ENCODE measurements around the gene SVBP. TPM values are rescaled to one million over a fixed set of nuclear protein-coding genes. Genes with fewer than 3 reads are reported as not detected.
A peak's percentile ranks its signal among the peaks of the same experiment; 100 is the strongest.

SVBP gene
- polyA plus RNA-seq, 1 donor (not counting 4 experiments of a cell fraction or from before 2014, with no cell fraction given), result 15.5 TPM

DNA sequence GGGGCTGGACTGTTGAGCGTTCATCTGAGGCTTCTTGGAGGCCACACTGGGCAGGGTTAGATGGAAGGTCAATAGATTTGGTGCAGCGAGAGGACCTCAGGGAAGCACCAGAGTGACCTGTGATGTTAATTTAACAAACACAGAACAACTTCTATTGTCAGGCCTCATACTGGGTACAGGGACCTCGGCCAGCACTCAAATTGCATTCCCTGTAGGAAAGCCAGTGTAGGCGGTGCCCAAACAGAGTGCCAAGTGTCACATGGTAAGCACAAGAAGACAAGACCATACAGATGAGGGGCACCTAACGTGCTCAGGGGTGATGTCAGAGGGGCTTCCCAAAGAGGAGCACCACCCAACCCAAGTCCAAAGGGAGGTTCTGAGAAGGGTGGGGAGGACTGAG, 31.1 kb downstream of the SVBP start:
- Histone ChIP-seq H3K36me3 (ENCODE audit: control insufficient read depth in 2 of 2, extremely low read depth in 1 of 2, insufficient read depth in 2 of 2, low read length in 2 of 2) (no peaks in the 10 kb centered on the region), H3K27ac (ENCODE audit: control insufficient read depth, insufficient read depth, low read length) (no peak overlapping the region), H4K20me1 (ENCODE audit: control insufficient read depth, extremely low read depth, insufficient read depth, low read length) (no peaks in the 10 kb centered on the region), H3K4me3 (ENCODE audit: control insufficient read depth in 2 of 3, extremely low read depth in 1 of 3, insufficient read depth in 2 of 3, low read depth in 1 of 3, low read length in 3 of 3) (no peak overlapping the region), H3K9me1 (ENCODE audit: control insufficient read depth, extremely low read depth, insufficient read depth, low read length) (no peaks in the 10 kb centered on the region), H3K27me3 (ENCODE audit: control insufficient read depth, extremely low read depth, insufficient read depth, low read length) (peaks cover 11% of the 10 kb centered on the region), H3K9ac (ENCODE audit: control insufficient read depth, extremely low read depth, insufficient read depth, low read length) (no peak overlapping the region), H2AFZ (ENCODE audit: control insufficient read depth, low read length) (no peak overlapping the region), H3K79me2 (ENCODE audit: control insufficient read depth, insufficient read depth, low read length) (no peaks in the 10 kb centered on the region), H3K9me3 (ENCODE audit: control insufficient read depth, low read depth, low read length) (no peaks in the 10 kb centered on the region), H3K4me1 (ENCODE audit: control insufficient read depth, extremely low read depth, insufficient read depth, low read length) (peaks cover 4% of the 10 kb centered on the region), H3K4me2 (ENCODE audit: control insufficient read depth, extremely low read depth, insufficient read depth, low read depth, low read length) (no peak overlapping the region)
- DNase-seq (ENCODE audit: low read depth, low spot score), result no peak
- TF ChIP-seq EZH2 (IDR thresholded peaks at IDR 0.05; ENCODE audit: low read length), result no peak
- TF ChIP-seq, protein P1, sequence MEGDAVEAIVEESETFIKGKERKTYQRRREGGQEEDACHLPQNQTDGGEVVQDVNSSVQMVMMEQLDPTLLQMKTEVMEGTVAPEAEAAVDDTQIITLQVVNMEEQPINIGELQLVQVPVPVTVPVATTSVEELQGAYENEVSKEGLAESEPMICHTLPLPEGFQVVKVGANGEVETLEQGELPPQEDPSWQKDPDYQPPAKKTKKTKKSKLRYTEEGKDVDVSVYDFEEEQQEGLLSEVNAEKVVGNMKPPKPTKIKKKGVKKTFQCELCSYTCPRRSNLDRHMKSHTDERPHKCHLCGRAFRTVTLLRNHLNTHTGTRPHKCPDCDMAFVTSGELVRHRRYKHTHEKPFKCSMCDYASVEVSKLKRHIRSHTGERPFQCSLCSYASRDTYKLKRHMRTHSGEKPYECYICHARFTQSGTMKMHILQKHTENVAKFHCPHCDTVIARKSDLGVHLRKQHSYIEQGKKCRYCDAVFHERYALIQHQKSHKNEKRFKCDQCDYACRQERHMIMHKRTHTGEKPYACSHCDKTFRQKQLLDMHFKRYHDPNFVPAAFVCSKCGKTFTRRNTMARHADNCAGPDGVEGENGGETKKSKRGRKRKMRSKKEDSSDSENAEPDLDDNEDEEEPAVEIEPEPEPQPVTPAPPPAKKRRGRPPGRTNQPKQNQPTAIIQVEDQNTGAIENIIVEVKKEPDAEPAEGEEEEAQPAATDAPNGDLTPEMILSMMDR (optimal IDR thresholded peaks at IDR 0.05 in 1 of 3, IDR thresholded peaks at IDR 0.05 in 1 of 3, conservative IDR thresholded peaks at IDR 0.05 in 1 of 3; ENCODE audit: extremely low read depth in 1 of 3, insufficient read depth in 2 of 3, low read length in 3 of 3), result no peak
- dilution Hi-C loops (cut with MboI; ENCODE audit: extremely low pct_ligation_motif_present, low sequenced_read_pairs), result no loop called here
- FAIRE-seq, result no peak

- no peaks in the 10 kb centered on the region for H3K9me1 ChIP-seq (ENCODE audit: control insufficient read depth, extremely low read depth, insufficient read depth, low read length)
- H3K27ac ChIP-seq (ENCODE audit: control insufficient read depth, insufficient read depth, low read length), result no peak within 1 kb of the TSS
- H3K27me3 ChIP-seq (ENCODE audit: control insufficient read depth, extremely low read depth, insufficient read depth, low read length), result peaks cover 11% of the 10 kb centered on the region
- TF ChIP-seq, protein P1 (optimal IDR thresholded peaks at IDR 0.05 in 1 of 3, IDR thresholded peaks at IDR 0.05 in 1 of 3, conservative IDR thresholded peaks at IDR 0.05 in 1 of 3; ENCODE audit: extremely low read depth in 1 of 3, insufficient read depth in 2 of 3, low read length in 3 of 3), result no peak
- peak; percentile 40 for TF ChIP-seq EZH2 (IDR thresholded peaks at IDR 0.05; ENCODE audit: low read length)
- no peak within 1 kb of the TSS for H2AFZ ChIP-seq (ENCODE audit: control insufficient read depth, low read length)
- no peak within 1 kb of the TSS for H3K9ac ChIP-seq (ENCODE audit: control insufficient read depth, extremely low read depth, insufficient read depth, low read length)
- H3K4me1 ChIP-seq (ENCODE audit: control insufficient read depth, extremely low read depth, insufficient read depth, low read length), result peaks cover 4% of the 10 kb centered on the region
- H3K36me3 ChIP-seq (ENCODE audit: control insufficient read depth in 2 of 2, extremely low read depth in 1 of 2, insufficient read depth in 2 of 2, low read length in 2 of 2), result peaks cover 1 to 8% of the 10 kb centered on the region in 2 experiments
- H3K79me2 ChIP-seq (ENCODE audit: control insufficient read depth, insufficient read depth, low read length), result no peaks in the 10 kb centered on the region
- DNase-seq (ENCODE audit: low read depth, low spot score) (no peak), FAIRE-seq (no peak)
- dilution Hi-C loops (cut with MboI; ENCODE audit: extremely low pct_ligation_motif_present, low sequenced_read_pairs), result no loop called here
- no peaks in the 10 kb centered on the region for H3K9me3 ChIP-seq (ENCODE audit: control insufficient read depth, low read depth, low read length)
- H4K20me1 ChIP-seq (ENCODE audit: control insufficient read depth, extremely low read depth, insufficient read depth, low read length), result no peaks in the 10 kb centered on the region
- peak within 1 kb of the TSS in 1 of 3 experiments; percentile 24 for H3K4me3 ChIP-seq (ENCODE audit: control insufficient read depth in 2 of 3, extremely low read depth in 1 of 3, insufficient read depth in 2 of 3, low read depth in 1 of 3, low read length in 3 of 3)
- H3K4me2 ChIP-seq (ENCODE audit: control insufficient read depth, extremely low read depth, insufficient read depth, low read depth, low read length), result peak within 1 kb of the TSS; percentile 59
These were observed 32.1 kb downstream of the SVBP start, which contains the start of gene TMEM269 for GRCh38 chr1:42784946-42785693. Gene TMEM269 (plus strand): TSS chr1:42784991. CDS start chr1:42789894, 4,903 bp downstream.
